Stimulated activated effector memory CD8-positive, alpha-beta T cell treated with anti-CD3 and anti-CD28 coated beads, Interleukin-12 subunit alpha, Interleukin-12 subunit beta, amount 100 ng/mL, for 72 hours (primary cell): ENCODE data around the gene PITX2.
"Not testable (repeated sequence)": the region's sequence is repeated elsewhere in the genome, so short reads cannot be mapped to it uniquely, and the experiment has no call there.

ENCODE experiments used
- ATAC-seq: fragments of 150-1000 bp; cut with Tn5 transposase; 2 replicates; pipeline ENCODE4 v1.10.0; 2021
- DNase-seq, 2 donors: peaks; one replicate each; pipeline ENCODE4 v3.0.0; 2021 to 2022; ENCODE audit warnings: low spot score in 2 of 2
- H3K27ac Mint-ChIP-seq: one replicate; pipeline ENCODE4 v1.8.0; 2022; ENCODE audit warnings: mild to moderate bottlenecking, mixed read lengths
- H3K36me3 Mint-ChIP-seq: one replicate; pipeline ENCODE4 v1.8.0; 2022; ENCODE audit warnings: mild to moderate bottlenecking, mixed read lengths
- H3K4me1 Mint-ChIP-seq: one replicate; pipeline ENCODE4 v1.8.0; 2022; ENCODE audit warnings: mixed read lengths
- H3K4me3 Mint-ChIP-seq: one replicate; pipeline ENCODE4 v1.8.0; 2022; ENCODE audit warnings: mild to moderate bottlenecking, mixed read lengths
- H3K9me3 Mint-ChIP-seq: one replicate; pipeline ENCODE4 v1.8.0; 2022; ENCODE audit warnings: mixed read lengths

Gene PITX2

DNA sequence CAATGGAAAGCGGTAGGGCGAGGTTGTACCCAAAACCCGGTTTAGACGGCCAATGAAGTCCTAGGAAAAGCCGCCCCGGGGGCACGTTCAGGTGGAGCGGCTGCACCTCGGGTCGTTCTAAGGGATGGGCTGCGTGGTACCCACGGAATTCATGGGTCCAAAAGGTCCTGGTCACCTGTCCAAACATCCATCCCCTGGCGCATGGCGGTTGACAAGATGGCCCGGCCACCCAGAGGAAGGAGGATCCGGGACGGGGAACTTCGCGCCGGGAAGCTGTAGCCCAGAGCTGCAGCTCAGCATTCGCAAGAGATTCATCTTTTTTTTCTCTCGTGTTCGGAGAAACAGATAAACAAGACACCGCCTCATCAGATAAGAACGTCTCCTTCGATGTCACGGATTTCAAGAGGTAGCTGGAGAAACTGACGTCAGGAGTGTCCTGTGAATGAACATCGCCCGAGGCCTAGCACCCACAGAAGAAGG is 10.9 kb downstream of the PITX2 start:
- H3K4me1 Mint-ChIP-seq, result no peaks in the 10 kb centered on the region
- no peak overlapping the region for H3K4me3 Mint-ChIP-seq
- H3K36me3 Mint-ChIP-seq, result no peaks in the 10 kb centered on the region
- H3K27ac Mint-ChIP-seq, result no peak overlapping the region
- no peaks in the 10 kb centered on the region for H3K9me3 Mint-ChIP-seq
- DNase-seq (no peak), ATAC-seq (no peak)

DNA sequence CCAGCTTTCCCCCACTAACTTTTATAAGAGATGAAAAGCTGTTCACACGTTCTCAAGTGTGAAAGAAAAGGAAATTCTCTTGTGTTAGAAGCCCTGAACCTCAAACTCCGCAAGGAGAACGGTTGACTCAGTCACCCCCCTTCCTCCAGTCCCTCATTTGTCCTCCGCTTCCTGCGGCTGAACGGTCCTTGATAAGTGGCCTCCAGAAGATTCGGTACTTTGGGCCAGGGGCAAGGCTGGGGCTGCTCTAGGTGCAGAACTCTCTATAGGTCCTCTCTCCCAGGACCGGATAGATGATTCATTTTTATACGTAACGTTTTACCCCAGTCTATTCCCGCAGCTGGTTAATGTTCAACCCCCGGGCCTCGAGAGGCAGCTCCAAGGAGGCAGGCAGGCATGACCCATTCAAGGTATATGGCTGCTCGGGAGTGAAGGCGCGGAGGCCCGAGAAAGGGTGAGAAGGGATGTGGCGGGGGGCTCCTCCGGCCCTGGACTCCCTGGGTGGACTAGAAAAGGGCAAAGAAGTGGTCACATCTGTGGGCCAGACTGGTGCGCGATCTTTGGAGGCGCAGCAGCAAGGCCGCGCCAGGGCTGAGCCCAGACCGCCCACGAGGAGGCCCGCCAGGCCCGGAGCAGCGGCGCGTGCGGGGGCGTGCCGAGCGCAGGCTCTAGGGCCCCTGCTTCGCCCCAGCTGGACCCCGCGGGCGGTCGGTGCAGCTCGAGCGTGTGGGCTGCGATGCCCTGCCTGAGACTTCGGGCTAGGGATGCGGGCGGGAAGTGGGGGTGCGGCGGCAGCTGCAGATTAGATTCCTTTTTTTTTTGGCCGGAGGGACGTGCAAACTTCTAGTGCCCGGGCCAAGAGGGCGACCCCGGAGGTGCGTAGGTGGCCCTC is 11.7 kb downstream of the PITX2 start:
- Mint-ChIP-seq H3K9me3 (no peaks in the 10 kb centered on the region), H3K4me1 (no peaks in the 10 kb centered on the region), H3K27ac (no peak overlapping the region), H3K36me3 (no peaks in the 10 kb centered on the region), H3K4me3 (no peak overlapping the region)
- DNase-seq (no peak), ATAC-seq (peak; percentile 28)

DNA sequence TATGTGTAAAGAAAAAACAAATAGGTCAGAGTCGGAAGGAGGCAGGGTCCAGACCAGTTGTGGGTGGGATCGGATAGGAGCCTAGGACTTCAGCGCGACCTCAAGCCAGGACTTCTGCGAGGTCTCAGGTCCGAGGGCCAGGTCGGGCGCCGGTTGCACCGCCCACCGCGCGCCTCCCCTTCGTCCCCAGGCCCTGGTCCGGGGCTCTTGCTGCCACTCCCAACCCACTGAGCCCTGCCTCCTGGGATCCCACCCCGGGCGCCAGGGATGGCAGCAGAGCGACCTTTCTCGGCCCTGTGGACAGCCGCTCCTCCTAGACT is 12.3 kb downstream of the PITX2 start:
- Mint-ChIP-seq H3K4me1 (no peaks in the 10 kb centered on the region), H3K36me3 (no peaks in the 10 kb centered on the region), H3K4me3 (no peak overlapping the region), H3K9me3 (no peaks in the 10 kb centered on the region), H3K27ac (no peak overlapping the region)
- no peak for DNase-seq
- ATAC-seq, result no peak

DNA sequence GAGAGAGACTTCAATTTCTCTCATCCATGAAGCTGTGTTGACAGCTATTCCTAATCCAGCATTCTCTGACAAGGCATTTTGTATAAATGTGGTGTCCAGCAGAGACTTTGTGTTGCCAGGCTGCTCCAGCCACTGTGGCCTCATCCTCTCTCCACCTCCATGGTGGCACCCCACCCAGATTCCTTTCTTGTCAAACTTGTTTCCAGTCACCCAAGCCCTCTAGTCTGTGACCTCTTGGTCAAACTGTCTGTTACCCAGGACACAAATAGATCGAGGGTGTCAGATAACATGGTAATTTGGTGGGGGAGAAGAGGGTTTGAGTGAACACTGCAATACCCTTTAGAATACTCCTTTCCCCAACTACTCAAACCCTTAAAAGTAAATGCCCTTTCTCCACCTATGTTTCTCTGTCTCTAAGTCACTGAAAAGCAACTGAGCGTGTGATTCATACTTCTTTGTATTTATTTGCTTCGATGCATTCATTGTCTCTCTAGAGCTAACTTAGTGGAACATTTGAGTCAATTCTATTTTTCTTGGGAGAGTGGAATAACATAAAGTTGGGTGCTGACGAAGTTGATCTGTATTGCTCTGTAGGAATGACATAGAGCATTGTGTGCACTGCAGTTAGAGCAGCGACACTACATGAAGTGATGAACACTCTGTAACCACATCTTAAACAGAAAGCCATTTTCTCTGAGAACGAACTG is 13.7 kb downstream of the PITX2 start:
- no peaks in the 10 kb centered on the region for H3K9me3 Mint-ChIP-seq
- DNase-seq, result no peak
- no peaks in the 10 kb centered on the region for H3K4me1 Mint-ChIP-seq
- H3K27ac Mint-ChIP-seq, result no peak overlapping the region
- ATAC-seq, result no peak
- no peaks in the 10 kb centered on the region for H3K36me3 Mint-ChIP-seq
- no peak overlapping the region for H3K4me3 Mint-ChIP-seq

DNA sequence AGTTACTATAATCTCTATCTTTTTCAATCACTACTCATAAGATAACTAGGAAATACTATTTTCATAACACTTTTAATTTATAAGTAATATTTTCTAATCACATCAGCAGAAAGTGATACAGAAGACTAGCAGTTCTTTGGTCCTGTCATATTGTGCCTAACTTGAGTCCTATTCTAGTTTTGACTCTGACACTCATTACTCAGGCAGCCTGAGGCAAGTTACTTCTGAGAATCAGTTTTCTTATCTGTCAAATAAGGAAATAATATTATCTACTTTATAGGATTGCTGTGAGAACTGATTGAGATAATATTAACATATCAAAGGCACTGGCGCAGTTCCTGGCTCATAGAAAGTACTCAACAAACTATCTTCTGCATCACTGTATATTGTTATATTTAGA is 17.8 kb downstream of the PITX2 start:
- peak; percentile 52 for ATAC-seq
- Mint-ChIP-seq H3K9me3 (peaks cover 4% of the 10 kb centered on the region), H3K4me1 (no peaks in the 10 kb centered on the region), H3K27ac (no peak overlapping the region), H3K36me3 (no peaks in the 10 kb centered on the region), H3K4me3 (no peak overlapping the region)
- no peak for DNase-seq

- DNase-seq (no peak), ATAC-seq (no peak)
- no peak overlapping the region for H3K4me3 Mint-ChIP-seq
- H3K9me3 Mint-ChIP-seq, result peaks cover 9% of the 10 kb centered on the region
- no peak overlapping the region for H3K27ac Mint-ChIP-seq
- H3K36me3 Mint-ChIP-seq, result no peaks in the 10 kb centered on the region
- H3K4me1 Mint-ChIP-seq, result no peaks in the 10 kb centered on the region
Observed at GRCh38 chr4:110602061-110602460, 20.8 kb downstream of the PITX2 start.

- H3K4me1 Mint-ChIP-seq, result no peaks in the 10 kb centered on the region
- DNase-seq, result no peak
- no peak overlapping the region for H3K4me3 Mint-ChIP-seq
- ATAC-seq, result no peak
- no peak overlapping the region for H3K27ac Mint-ChIP-seq
- H3K9me3 Mint-ChIP-seq, result peaks cover 10% of the 10 kb centered on the region
- H3K36me3 Mint-ChIP-seq, result no peaks in the 10 kb centered on the region
Observed at GRCh38 chr4:110597582-110597981, 25.3 kb downstream of the PITX2 start.

GRCh38 chr4:110596431-110596830 is 26.4 kb downstream of the PITX2 start:
- ATAC-seq, result no peak

DNA sequence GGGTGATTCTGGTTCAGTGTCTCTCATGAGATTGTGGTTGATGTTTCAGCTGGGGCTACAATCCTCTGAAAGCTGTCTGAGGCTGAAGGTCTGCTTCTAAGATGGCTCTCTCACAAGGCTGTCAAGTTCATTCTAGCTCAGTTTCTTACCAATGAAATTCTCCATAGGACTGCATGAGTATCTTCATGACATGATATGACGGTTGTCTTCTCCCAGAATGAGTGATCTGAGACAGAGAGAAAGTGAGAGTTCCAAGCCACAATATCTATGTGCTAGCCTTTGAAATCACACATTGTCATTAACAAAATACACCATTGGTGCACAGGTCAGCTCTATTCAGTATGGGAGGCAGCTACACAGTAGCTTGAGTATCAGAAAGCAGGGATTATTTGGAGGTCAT is 27.3 kb downstream of the PITX2 start:
- no peak for DNase-seq
- Mint-ChIP-seq H3K4me1 (no peaks in the 10 kb centered on the region), H3K36me3 (no peaks in the 10 kb centered on the region), H3K27ac (no peak overlapping the region), H3K4me3 (no peak overlapping the region), H3K9me3 (peaks cover 8% of the 10 kb centered on the region)
- peak; percentile 21 for ATAC-seq

More at GRCh38 chr4:110596431-110596830, 26.4 kb downstream of the PITX2 start:
- Mint-ChIP-seq H3K4me1 (no peaks in the 10 kb centered on the region), H3K9me3 (peaks cover 12% of the 10 kb centered on the region), H3K36me3 (no peaks in the 10 kb centered on the region), H3K4me3 (no peak overlapping the region), H3K27ac (no peak overlapping the region)
- DNase-seq, result no peak

- no peaks in the 10 kb centered on the region for H3K4me1 Mint-ChIP-seq
- no peak for ATAC-seq
- H3K36me3 Mint-ChIP-seq, result no peaks in the 10 kb centered on the region
- peaks cover 3% of the 10 kb centered on the region for H3K9me3 Mint-ChIP-seq
- no peak overlapping the region for H3K27ac Mint-ChIP-seq
- no peak for DNase-seq
- no peak overlapping the region for H3K4me3 Mint-ChIP-seq
Observed at GRCh38 chr4:110589297-110589696, 33.6 kb downstream of the PITX2 start.

DNA sequence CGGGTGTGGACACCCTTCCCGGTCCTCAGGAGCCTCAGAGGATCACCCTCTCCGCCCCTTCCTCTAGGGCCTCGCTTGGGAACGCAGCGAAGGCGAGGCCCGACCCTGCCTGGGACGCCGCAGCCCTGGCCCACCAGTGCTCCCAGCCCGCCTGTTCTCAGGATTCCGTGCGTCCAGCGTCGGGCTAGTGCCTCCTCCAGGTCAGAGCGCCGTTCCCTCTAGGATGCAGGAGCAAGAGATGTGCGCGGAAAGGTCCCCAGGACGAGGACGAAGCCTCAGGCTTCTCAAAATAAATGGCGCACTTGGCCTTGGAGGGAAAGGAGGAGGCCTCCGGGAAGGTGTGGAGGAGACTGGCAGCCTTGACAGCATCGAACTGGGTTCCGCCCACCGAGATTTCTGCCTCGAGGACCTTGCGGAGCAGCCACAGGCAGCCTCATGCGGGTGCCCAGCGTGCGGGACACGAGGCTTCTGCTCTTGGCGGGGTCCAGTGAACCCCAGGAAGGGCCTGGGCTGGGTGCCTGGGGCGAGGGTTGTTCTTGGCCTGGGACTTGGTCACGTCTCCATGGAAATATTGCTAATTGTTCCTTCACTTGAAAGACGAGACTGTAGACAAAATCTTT is 35.1 kb downstream of the PITX2 start:
- Mint-ChIP-seq H3K36me3 (no peaks in the 10 kb centered on the region), H3K9me3 (peaks cover 3% of the 10 kb centered on the region), H3K27ac (no peak overlapping the region), H3K4me3 (no peak overlapping the region), H3K4me1 (no peaks in the 10 kb centered on the region)
- ATAC-seq, result no peak
- DNase-seq, result no peak

DNA sequence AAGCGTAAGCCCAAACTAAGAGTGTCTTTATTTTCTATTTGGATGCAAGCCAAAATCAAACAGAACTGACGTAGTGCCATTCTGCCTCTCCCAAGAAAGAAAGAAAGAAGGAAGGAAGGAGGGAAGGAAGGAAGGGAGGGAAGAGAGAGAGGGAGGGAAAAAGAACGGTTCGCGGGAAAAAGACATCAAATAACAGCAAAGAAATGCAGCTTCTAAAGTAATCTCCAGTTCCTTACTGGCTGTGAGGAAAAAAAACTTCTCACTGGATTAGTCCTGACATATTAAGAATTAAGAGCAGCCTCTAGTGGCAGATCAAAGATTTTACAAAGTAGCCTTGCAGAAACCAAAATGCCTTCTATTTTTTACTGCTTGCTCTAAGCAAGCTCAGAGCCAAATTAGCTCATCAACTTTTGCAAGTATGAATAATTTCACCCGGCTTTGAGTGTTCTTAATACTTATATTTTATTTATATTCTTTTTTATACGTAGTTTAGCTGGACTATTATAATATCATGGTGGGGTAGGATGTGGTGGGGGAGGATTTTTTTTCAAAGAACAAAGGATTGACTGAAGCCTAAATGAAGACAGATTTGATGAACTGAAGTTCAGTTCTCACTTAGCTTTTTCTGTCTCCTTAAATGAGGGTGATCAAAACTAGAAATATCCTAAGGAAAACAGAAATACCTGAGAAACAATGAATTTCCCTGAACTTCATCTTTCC is 36.6 kb downstream of the PITX2 start:
- no peak for DNase-seq
- Mint-ChIP-seq H3K4me1 (no peaks in the 10 kb centered on the region), H3K9me3 (no peaks in the 10 kb centered on the region), H3K27ac (no peak overlapping the region), H3K4me3 (no peak overlapping the region), H3K36me3 (no peaks in the 10 kb centered on the region)
- no peak for ATAC-seq

DNA sequence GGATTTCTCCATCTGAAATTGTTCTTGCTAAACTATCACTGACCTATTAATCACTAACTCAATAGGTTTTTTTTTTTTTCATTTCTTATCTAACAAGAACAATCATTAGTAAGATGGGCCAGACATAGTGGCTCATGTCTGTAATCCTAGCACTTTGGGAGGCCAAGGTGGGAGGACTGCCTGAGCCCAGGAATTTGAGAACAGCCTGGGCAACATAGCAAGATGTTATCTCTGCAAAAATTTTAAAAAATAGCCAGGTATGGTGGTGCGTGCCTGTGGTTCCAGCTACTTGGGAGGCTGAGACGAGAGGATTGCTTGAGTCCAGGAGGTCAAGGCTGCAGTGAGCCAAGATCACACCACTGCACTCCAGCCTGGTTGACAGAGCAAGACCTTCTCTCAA is 46.2 kb downstream of the PITX2 start:
- not testable (repeated sequence) for H3K9me3 Mint-ChIP-seq, ATAC-seq, H3K27ac Mint-ChIP-seq

More for the DNA sequence above, 46.2 kb downstream of the PITX2 start:
- H3K36me3 Mint-ChIP-seq, H3K4me1 Mint-ChIP-seq, DNase-seq, H3K4me3 Mint-ChIP-seq: not testable (repeated sequence)
